ENCODE data around the gene HHAT. TPM values are rescaled to one million over a fixed set of nuclear protein-coding genes. Genes with fewer than 3 reads are reported as not detected.

The HHAT gene
- total RNA-seq, 2 experiments from 2014 or later, result 5.2 to 9.5 TPM

GRCh38 chr1:210647406-210648333, 319.0 kb downstream of the HHAT start:
- no peak for DNase-seq (ENCODE audit: low spot score)
- no peaks in the 10 kb centered on the region for H3K9me3 ChIP-seq (ENCODE audit: low read length)
- CTCF ChIA-PET (ENCODE audit: unreplicated experiment), result no interaction called here

GRCh38 chr1:210648588-210649269, 320.0 kb downstream of the HHAT start:
- no peaks in the 10 kb centered on the region for H3K36me3 ChIP-seq (ENCODE audit: insufficient read depth, low read length)
- ChIA-PET CTCF (ENCODE audit: unreplicated experiment) (no interaction called here), POLR2A (no interaction called here)
- BruUV-seq (replicated peaks), result no TSS peak
- H2AFZ ChIP-seq (ENCODE audit: low read length), result no peak overlapping the region
- no peaks in the 10 kb centered on the region for H3K9me2 ChIP-seq (ENCODE audit: insufficient read depth, low read length)
- H4K20me1 ChIP-seq (ENCODE audit: insufficient read depth, low read length), result no peaks in the 10 kb centered on the region
- H3K79me2 ChIP-seq (ENCODE audit: insufficient read depth, low read depth, low read length), result no peaks in the 10 kb centered on the region
- intact Hi-C loops (cut with micrococcal nuclease; ENCODE audit: unreplicated experiment), result no loop called here
- DNase-seq (ENCODE audit: low spot score), result no peak
- no peak overlapping the region for H3K4me2 ChIP-seq (ENCODE audit: low read length)
- no peak overlapping the region for H3K27ac ChIP-seq (ENCODE audit: low read depth, low read length, poor library complexity, severe bottlenecking)
- TF ChIP-seq CTCF (conservative IDR thresholded peaks at IDR 0.05; ENCODE audit: low read length) (no peak), EZH2phosphoT487 (IDR thresholded peaks at IDR 0.05; ENCODE audit: borderline replicate concordance, low read depth, low read length) (no peak)
- H3K4me3 ChIP-seq (ENCODE audit: low read depth, low read length, poor library complexity, severe bottlenecking), result no peak overlapping the region
- no peaks in the 10 kb centered on the region for H3K4me1 ChIP-seq (ENCODE audit: insufficient read depth, low read length, poor library complexity, severe bottlenecking)
- H3K9me3 ChIP-seq (ENCODE audit: low read length), result peaks cover 2% of the 10 kb centered on the region; the same call in 1 of the 2 replicates

More at GRCh38 chr1:210647406-210648333, 319.0 kb downstream of the HHAT start:
- TF ChIP-seq CTCF (conservative IDR thresholded peaks at IDR 0.05; ENCODE audit: low read length), result no peak
- TF ChIP-seq EZH2phosphoT487 (IDR thresholded peaks at IDR 0.05; ENCODE audit: borderline replicate concordance, low read depth, low read length), result no peak
- POLR2A ChIA-PET, result no interaction called here
- intact Hi-C loops (cut with micrococcal nuclease; ENCODE audit: unreplicated experiment), result no loop called here
- Histone ChIP-seq H3K27ac (ENCODE audit: low read depth, low read length, poor library complexity, severe bottlenecking) (no peak overlapping the region), H4K20me1 (ENCODE audit: insufficient read depth, low read length) (no peaks in the 10 kb centered on the region), H3K4me3 (ENCODE audit: low read depth, low read length, poor library complexity, severe bottlenecking) (no peak overlapping the region), H2AFZ (ENCODE audit: low read length) (no peak overlapping the region), H3K4me1 (ENCODE audit: insufficient read depth, low read length, poor library complexity, severe bottlenecking) (no peaks in the 10 kb centered on the region), H3K36me3 (ENCODE audit: insufficient read depth, low read length) (no peaks in the 10 kb centered on the region), H3K79me2 (ENCODE audit: insufficient read depth, low read depth, low read length) (no peaks in the 10 kb centered on the region), H3K4me2 (ENCODE audit: low read length) (no peak overlapping the region), H3K9me2 (ENCODE audit: insufficient read depth, low read length) (no peaks in the 10 kb centered on the region)
- BruUV-seq (replicated peaks), result no TSS peak
